ENCODE data around the gene GBE1. TPM values are rescaled to one million over a fixed set of nuclear protein-coding genes. Genes with fewer than 3 reads are reported as not detected.
"Not testable (repeated sequence)": the region's sequence is repeated elsewhere in the genome, so short reads cannot be mapped to it uniquely, and the experiment has no call there.

GBE1 gene
- polyA plus RNA-seq, 1 experiment: 37.0 TPM

DNA sequence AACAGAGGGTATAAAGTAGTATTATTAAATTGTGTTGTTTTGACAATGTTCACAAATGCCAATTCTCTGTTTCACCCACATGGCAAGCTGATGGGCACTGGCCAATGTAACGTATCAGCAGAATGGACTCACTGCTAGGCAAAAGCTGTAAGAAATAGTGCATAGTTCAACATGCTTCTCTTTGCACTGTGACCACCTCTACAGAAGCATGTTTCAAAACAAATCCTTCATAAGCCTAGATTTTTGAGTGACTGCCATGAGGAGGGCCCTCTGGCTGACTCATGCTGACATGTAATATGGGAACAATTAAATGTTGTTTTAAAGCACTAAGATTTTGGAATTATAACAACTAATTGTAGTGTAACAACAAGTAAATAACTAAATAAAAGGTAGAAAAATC, 3.2 kb downstream of the GBE1 start:
- TF ChIP-seq, protein P1, sequence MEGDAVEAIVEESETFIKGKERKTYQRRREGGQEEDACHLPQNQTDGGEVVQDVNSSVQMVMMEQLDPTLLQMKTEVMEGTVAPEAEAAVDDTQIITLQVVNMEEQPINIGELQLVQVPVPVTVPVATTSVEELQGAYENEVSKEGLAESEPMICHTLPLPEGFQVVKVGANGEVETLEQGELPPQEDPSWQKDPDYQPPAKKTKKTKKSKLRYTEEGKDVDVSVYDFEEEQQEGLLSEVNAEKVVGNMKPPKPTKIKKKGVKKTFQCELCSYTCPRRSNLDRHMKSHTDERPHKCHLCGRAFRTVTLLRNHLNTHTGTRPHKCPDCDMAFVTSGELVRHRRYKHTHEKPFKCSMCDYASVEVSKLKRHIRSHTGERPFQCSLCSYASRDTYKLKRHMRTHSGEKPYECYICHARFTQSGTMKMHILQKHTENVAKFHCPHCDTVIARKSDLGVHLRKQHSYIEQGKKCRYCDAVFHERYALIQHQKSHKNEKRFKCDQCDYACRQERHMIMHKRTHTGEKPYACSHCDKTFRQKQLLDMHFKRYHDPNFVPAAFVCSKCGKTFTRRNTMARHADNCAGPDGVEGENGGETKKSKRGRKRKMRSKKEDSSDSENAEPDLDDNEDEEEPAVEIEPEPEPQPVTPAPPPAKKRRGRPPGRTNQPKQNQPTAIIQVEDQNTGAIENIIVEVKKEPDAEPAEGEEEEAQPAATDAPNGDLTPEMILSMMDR (IDR thresholded peaks at IDR 0.05; ENCODE audit: insufficient read depth, low read depth, low read length): no peak
- H3K4me3 ChIP-seq (ENCODE audit: low read depth, low read length): no peak overlapping the region
- H3K27me3 ChIP-seq (ENCODE audit: control insufficient read depth, insufficient read depth, low read length): no peaks in the 10 kb centered on the region
- CTCF ChIA-PET: interaction anchor here (1.0 kb wide), 1 partner anchor 76 kb away, joined by 3 read pairs; no protein-coding TSS in a partner anchor
- POLR2A ChIA-PET: no interaction called here
- no peaks in the 10 kb centered on the region for H3K36me3 ChIP-seq (ENCODE audit: control insufficient read depth, insufficient read depth, low read length)
- peak; percentile 41 for DNase-seq (ENCODE audit: low read depth)

DNA sequence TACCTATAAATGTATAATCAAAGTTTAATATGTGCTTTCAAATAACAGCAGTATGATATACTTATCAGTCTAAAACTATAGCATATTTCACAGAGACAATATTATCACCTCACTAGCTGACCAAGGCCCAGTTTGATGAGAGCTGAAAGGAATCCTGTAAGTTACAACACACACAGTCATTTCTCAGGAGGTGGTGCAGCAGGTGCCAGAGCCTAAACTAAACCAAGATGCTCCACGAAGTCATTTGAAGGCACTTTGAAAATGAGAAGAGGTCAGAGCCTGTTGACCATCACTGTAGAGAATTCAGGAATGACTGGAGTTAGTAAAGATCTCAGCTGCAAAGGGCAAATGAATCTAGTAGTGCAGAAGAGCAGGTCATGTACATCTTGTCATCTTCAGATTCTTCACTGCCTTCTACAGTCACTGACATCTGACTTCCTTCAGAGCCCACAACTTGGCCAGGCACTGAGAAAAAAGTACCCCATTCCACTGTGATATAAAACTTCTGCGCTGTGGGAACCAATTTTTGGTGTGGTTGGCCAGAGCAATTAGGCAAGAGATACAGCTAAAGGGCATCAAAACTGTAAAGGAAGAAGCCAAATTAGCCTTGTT, 7.9 kb downstream of the GBE1 start:
- CTCF ChIA-PET: no interaction called here
- POLR2A ChIA-PET: no interaction called here
- Histone ChIP-seq H3K4me3 (ENCODE audit: low read depth, low read length) (no peak overlapping the region), H3K27me3 (ENCODE audit: control insufficient read depth, insufficient read depth, low read length) (no peaks in the 10 kb centered on the region), H3K36me3 (ENCODE audit: control insufficient read depth, insufficient read depth, low read length) (0 out of 2 replicates have a peak, but pooled peaks cover 1% of the 10 kb centered on the region)
- no peak for DNase-seq (ENCODE audit: low read depth)
- TF ChIP-seq, protein P1 (IDR thresholded peaks at IDR 0.05; ENCODE audit: insufficient read depth, low read depth, low read length): no peak

DNA sequence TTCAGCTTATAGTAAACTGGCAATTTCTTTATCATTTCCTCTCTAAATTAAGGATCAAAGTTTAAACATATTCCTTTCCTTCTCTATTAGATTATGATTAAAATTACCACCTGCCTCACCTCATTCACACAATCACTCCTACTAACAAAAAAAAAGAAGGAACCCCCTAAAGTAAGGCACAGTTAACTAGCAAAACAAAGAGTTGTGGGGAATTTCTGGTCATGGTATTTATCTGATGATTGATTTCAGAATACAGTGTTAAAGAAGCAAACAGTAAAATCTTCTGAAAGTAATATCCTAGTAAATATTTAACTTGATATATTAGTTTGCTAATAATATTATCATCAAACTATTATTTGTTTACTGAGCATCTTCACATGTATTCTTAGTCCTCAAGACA, 8.8 kb downstream of the GBE1 start:
- no peak overlapping the region for H3K4me3 ChIP-seq (ENCODE audit: low read depth, low read length)
- 0 out of 2 replicates have a peak, but pooled peaks cover 1% of the 10 kb centered on the region for H3K36me3 ChIP-seq (ENCODE audit: control insufficient read depth, insufficient read depth, low read length)
- no peaks in the 10 kb centered on the region for H3K27me3 ChIP-seq (ENCODE audit: control insufficient read depth, insufficient read depth, low read length)
- DNase-seq (ENCODE audit: low read depth): no peak
- TF ChIP-seq, protein P1 (IDR thresholded peaks at IDR 0.05; ENCODE audit: insufficient read depth, low read depth, low read length): no peak
- ChIA-PET CTCF (no interaction called here), POLR2A (interaction anchor here (0.6 kb wide), 1 partner anchor 289 kb away, joined by 3 read pairs; no protein-coding TSS in a partner anchor)

DNA sequence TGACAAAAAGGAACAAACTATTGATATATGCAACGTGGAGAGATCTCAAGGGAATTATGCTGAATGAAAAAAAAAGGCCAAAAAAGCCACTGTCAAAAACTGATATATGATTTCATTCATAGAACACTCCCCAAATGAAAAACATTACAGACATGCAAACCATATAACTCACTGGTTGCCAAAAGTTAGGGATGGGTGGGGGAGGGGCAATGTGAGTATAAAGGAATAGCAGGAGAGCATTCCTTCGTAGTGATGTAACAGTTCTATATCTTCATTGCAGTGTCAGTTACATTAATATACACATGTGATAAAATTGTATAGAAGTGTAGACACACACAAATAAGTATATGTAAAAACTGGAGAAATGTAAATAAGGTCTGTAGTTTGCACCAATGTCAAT, 12.2 kb downstream of the GBE1 start:
- no peak overlapping the region for H3K4me3 ChIP-seq (ENCODE audit: low read depth, low read length)
- no peaks in the 10 kb centered on the region for H3K27me3 ChIP-seq (ENCODE audit: control insufficient read depth, insufficient read depth, low read length)
- ChIA-PET POLR2A (no interaction called here), CTCF (no interaction called here)
- 0 out of 2 replicates have a peak, but pooled peaks cover 1% of the 10 kb centered on the region for H3K36me3 ChIP-seq (ENCODE audit: control insufficient read depth, insufficient read depth, low read length)
- TF ChIP-seq, protein P1 (IDR thresholded peaks at IDR 0.05; ENCODE audit: insufficient read depth, low read depth, low read length): no peak
- no peak for DNase-seq (ENCODE audit: low read depth)

DNA sequence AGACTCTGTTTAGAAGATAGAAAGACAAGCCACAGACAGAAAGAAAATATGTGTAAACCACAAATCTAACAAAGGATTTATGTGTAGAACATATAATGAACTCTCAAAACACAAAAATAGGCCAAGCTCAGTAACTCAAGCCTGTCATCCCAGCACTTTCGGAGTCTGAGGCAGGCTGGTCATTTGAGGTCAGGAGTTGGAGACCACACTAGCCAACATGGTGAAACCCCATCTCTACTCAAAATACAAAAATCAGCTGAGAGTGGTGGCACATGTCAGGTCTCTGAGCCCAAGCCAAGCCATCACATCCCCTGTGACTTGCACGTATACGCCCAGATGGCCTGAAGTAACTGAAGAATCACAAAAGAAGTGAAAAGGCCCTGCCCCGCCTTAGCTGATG, 14.2 kb downstream of the GBE1 start:
- H3K4me3 ChIP-seq (ENCODE audit: low read depth, low read length); CTCF ChIA-PET; H3K27me3 ChIP-seq (ENCODE audit: control insufficient read depth, insufficient read depth, low read length); H3K36me3 ChIP-seq (ENCODE audit: control insufficient read depth, insufficient read depth, low read length); POLR2A ChIA-PET; DNase-seq (ENCODE audit: low read depth): not testable (repeated sequence)

DNA sequence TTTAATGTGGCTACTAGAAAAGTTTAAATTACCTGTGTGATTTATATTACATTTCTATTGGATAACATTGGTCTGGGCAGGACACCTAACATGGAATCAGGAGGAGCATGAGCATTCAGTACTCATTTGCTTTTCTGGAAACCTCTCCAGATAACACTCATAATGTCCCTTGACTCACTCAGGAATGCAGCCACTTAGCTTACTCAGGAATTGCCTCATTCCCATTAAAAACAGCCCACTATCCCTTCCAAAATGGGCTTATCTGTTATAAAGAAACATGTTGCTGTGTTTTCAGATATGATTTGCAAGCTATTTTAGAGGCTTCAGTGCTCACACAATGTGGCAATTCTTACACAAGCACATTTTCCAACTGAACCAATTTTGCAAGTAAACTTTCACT, 17.1 kb downstream of the GBE1 start:
- DNase-seq (ENCODE audit: low read depth): peak; percentile 93
- ChIA-PET CTCF (interaction anchor here (1.2 kb wide), 1 partner anchor 165 kb away, joined by 4 read pairs; no protein-coding TSS in a partner anchor), POLR2A (interaction anchor here (0.6 kb wide), 1 partner anchor 19 kb away, joined by 4 read pairs; no protein-coding TSS in a partner anchor)
- TF ChIP-seq, protein P1 (IDR thresholded peaks at IDR 0.05; ENCODE audit: insufficient read depth, low read depth, low read length): no peak
- no peaks in the 10 kb centered on the region for H3K27me3 ChIP-seq (ENCODE audit: control insufficient read depth, insufficient read depth, low read length)
- no peak overlapping the region for H3K4me3 ChIP-seq (ENCODE audit: low read depth, low read length)
- H3K36me3 ChIP-seq (ENCODE audit: control insufficient read depth, insufficient read depth, low read length): no peaks in the 10 kb centered on the region
